Skeletal muscle satellite cell (primary cell): ENCODE data around the gene ME2.
"Not testable (repeated sequence)": the region's sequence is repeated elsewhere in the genome, so short reads cannot be mapped to it uniquely, and the experiment has no call there.

Experiments
- H3K27me3 ChIP-seq: 2 replicates; pipeline ENCODE4 v1.7.0; 2013; ENCODE audit warnings: low read length; ENCODE audit not compliant: control insufficient read depth, insufficient read depth
- H3K36me3 ChIP-seq: 2 replicates; pipeline ENCODE4 v1.7.0; 2013; ENCODE audit warnings: mild to moderate bottlenecking, control low read depth, low read length; ENCODE audit not compliant: insufficient read depth
- H3K4me1 ChIP-seq: 2 replicates; pipeline ENCODE4 v1.7.0; 2013; ENCODE audit warnings: low read length; ENCODE audit not compliant: control insufficient read depth, insufficient read depth
- H3K4me2 ChIP-seq: 2 replicates; pipeline ENCODE4 v1.7.0; 2013; ENCODE audit warnings: mild to moderate bottlenecking, low read length
- H3K4me3 ChIP-seq: 2 replicates; pipeline ENCODE4 v1.7.0; 2013; ENCODE audit warnings: low read length
- H3K9ac ChIP-seq: 2 replicates; pipeline ENCODE4 v1.7.0; 2013; ENCODE audit warnings: mild to moderate bottlenecking, low read depth, low read length, moderate library complexity
- H3K9me3 ChIP-seq: replicated peaks from 2 replicates; pipeline ENCODE4 v1.7.0; 2013; ENCODE audit warnings: mild to moderate bottlenecking, control low read depth, low read length

Gene ME2

GRCh38 chr18:50955253-50955652 lies 76.3 kb downstream of the ME2 start:
- Histone ChIP-seq H3K4me1 (no peaks in the 10 kb centered on the region), H3K36me3 (no peaks in the 10 kb centered on the region), H3K9me3 (no peaks in the 10 kb centered on the region), H3K4me2 (no peak overlapping the region), H3K4me3 (no peak overlapping the region), H3K27me3 (peaks cover 6% of the 10 kb centered on the region), H3K9ac (no peak overlapping the region)

DNA sequence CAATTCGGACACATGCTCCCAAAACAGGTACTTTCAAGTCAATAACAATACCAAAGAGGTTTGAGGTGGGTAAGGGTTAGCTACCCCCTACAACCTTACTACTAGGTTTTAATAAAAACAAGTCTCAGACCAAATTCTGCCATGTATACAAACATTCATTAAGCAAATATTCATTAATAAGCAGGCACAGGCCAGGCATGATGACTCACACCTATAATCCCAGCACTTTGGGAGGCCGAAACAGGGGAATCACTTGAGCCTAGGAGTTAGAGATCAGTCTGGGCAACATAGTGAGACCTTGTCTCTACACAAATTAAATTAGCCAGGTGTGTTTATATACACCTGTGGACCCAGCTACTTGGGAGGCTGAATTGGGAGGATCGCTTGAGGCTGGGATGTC lies 77.2 kb downstream of the ME2 start:
- Histone ChIP-seq H3K27me3 (peaks cover 6% of the 10 kb centered on the region), H3K36me3 (no peaks in the 10 kb centered on the region), H3K4me2 (no peak overlapping the region), H3K4me3 (no peak overlapping the region), H3K9me3 (no peaks in the 10 kb centered on the region), H3K4me1 (no peaks in the 10 kb centered on the region), H3K9ac (no peak overlapping the region)

DNA sequence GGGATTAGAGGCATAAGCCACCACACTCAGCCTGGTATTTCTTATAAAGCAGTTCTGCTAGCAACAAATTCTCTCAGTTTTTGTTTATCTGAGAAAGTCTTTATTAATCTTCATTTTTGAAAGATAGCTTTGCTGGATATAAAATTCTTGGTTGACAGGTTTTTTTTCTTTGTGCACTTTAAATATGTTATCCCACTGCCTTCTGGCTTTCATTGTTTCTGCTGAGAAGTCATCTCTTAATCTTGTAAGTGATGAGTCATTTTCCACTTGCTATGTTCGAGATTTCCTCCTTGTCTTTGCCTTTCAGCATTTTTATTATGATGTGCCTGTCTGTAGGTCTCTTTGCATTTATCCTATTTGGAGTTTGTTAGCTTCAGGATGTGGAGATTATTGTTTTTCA lies 83.1 kb downstream of the ME2 start:
- Histone ChIP-seq H3K36me3 (no peaks in the 10 kb centered on the region), H3K27me3 (peaks cover 6% of the 10 kb centered on the region), H3K9ac (no peak overlapping the region), H3K4me3 (no peak overlapping the region), H3K4me2 (no peak overlapping the region), H3K4me1 (no peaks in the 10 kb centered on the region), H3K9me3 (no peaks in the 10 kb centered on the region)

DNA sequence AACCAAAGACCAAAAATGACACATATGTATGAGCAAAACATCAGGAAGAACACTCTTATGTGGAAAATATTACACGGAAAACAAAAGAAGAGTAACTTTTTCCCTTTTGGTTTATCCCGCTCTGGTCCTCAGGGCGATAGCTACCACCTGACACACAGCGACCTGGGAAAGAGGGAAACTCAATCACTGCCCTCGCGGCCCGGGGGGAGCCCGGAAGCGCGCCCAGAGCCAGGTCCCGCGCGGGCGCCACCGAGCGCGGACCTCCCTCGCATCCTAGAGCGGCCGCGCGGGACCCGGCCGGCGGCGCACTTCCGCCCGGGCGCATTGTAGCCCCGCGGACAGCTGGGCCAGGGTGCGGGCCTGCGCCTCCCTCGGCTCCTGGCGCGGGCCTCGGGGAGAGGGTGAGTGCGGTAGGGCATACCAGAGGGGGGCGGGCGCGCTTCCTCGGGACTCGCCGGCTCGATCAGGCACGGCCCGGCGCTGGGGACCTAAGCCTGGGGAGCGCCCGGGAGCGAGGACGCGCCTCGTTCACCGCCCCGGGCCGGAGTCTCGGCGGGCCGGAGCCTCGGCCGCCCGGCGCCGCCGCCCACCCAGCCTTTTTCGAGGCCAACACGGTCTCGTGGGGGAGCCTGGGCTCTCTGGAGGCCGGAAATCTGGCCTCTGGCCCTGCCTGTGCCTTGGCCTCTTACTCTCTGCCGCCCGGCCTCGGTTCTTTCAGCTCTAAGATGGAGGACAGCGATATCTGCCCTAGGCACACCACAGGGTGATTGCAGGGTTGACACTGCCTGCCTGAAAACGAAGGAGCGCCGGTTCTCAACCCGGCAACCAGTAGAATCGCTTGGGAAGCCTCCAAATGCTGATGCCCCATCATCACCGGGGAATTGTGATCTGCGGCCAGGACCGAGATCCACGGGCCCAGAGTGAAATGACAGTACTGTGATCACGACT lies 89.1 kb downstream of the ME2 start, which contains the start of gene ELAC1:
Gene ELAC1 (plus strand): TSS at position 327 of the 948 bp plus-strand sequence. CDS start 6,365 bp downstream, outside the sequence.
- peaks cover 10% of the 10 kb centered on the region for H3K4me1 ChIP-seq
- H3K4me2 ChIP-seq = peak within 1 kb of the TSS; percentile 78
- peak within 1 kb of the TSS; percentile 91 for H3K4me3 ChIP-seq
- H3K9me3 ChIP-seq = no peaks in the 10 kb centered on the region
- no peaks in the 10 kb centered on the region for H3K36me3 ChIP-seq
- H3K9ac ChIP-seq = peak within 1 kb of the TSS; percentile 99
- no peaks in the 10 kb centered on the region for H3K27me3 ChIP-seq

DNA sequence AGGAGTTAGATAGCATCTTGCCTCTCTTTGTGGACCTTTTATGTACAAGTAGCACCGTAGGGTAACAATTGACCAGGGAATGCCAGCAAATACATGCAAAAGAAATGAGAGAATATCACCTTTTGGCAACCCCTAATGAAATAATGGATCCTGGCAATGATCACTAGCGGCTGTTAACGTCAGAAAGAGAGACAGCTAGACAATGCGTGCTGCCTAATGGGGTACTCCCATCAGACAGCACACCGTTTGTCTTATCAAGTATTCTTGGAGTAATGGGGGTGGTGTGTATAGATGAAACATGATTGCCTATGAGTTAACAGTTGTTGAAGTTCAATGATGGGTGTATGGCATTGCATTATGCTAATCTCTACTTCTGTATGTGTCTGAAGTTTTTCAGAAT lies 90.5 kb downstream of the ME2 start:
- H3K4me2 ChIP-seq = peak overlapping the region; percentile 78
- peaks cover under 1% of the 10 kb centered on the region for H3K36me3 ChIP-seq
- H3K4me1 ChIP-seq = peaks cover 20% of the 10 kb centered on the region
- no peaks in the 10 kb centered on the region for H3K27me3 ChIP-seq
- no peaks in the 10 kb centered on the region for H3K9me3 ChIP-seq
- peak overlapping the region; percentile 91 for H3K4me3 ChIP-seq
- H3K9ac ChIP-seq = no peak overlapping the region

DNA sequence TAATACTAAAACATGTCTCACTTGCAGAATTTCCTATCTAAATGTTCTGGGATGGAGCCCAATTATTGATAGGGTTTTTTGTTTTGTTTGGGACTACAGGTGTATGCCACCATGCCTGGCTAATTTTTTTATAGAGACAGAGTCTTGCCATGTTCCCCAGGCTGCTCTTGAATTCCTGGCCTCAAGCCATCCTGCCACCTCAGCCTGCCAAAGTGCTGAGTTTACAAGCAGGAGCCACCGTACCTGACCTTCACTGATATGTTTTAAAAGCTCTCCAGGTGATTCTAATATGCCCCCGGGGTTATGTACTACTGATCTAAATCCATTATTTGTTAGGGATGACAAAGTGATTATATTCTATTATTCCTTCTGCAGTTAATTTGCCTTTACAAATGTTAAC lies 91.1 kb downstream of the ME2 start:
- Histone ChIP-seq H3K9me3 (no peaks in the 10 kb centered on the region), H3K4me1 (peaks cover 20% of the 10 kb centered on the region), H3K9ac (no peak overlapping the region), H3K4me3 (no peak overlapping the region), H3K36me3 (peaks cover 6% of the 10 kb centered on the region), H3K4me2 (no peak overlapping the region), H3K27me3 (no peaks in the 10 kb centered on the region)

GRCh38 chr18:50972404-50972803 lies 93.5 kb downstream of the ME2 start:
- H3K36me3 ChIP-seq = peaks cover 27% of the 10 kb centered on the region
- not testable (repeated sequence) for H3K27me3 ChIP-seq, H3K9me3 ChIP-seq, H3K4me3 ChIP-seq, H3K9ac ChIP-seq, H3K4me2 ChIP-seq
- H3K4me1 ChIP-seq = peaks cover 20% of the 10 kb centered on the region

DNA sequence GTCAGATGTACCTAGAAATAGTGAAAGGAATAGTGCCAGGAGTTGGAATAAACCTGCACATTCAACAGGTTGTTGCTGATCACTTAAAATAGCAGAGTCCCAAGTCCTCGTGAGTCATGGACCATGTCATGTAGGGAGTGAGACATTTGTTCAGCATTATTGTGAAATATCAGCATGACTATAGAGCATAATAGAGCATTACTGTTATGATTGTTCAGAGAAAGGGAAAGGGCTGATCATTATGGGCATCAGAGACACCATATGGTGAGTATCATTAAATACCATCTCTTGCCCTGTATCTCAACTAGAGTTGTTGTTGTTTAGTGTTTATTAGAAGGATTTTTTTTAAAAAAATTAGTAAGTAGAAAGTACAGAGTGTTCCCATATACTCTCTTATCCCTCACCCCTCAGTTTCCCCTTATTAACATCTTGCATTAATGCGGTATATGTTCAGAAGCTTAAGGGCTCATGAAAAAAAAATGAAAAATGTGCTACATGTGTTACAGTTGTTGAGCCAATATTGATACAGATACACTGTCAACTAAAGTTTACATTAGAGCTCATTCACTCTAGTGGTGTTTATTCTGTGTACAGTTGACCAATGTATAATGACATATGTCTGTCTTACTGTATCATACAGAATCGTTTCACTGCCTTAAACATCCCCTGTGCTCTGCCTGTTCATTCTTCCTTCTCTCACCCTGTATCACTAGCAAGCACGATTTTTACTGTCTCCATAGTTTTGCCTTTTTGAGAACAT lies 94.6 kb downstream of the ME2 start:
- Histone ChIP-seq H3K4me2 (no peak overlapping the region), H3K4me3 (no peak overlapping the region), H3K27me3 (no peaks in the 10 kb centered on the region), H3K36me3 (peaks cover 29% of the 10 kb centered on the region), H3K9me3 (no peaks in the 10 kb centered on the region), H3K9ac (no peak overlapping the region), H3K4me1 (peaks cover 20% of the 10 kb centered on the region)

DNA sequence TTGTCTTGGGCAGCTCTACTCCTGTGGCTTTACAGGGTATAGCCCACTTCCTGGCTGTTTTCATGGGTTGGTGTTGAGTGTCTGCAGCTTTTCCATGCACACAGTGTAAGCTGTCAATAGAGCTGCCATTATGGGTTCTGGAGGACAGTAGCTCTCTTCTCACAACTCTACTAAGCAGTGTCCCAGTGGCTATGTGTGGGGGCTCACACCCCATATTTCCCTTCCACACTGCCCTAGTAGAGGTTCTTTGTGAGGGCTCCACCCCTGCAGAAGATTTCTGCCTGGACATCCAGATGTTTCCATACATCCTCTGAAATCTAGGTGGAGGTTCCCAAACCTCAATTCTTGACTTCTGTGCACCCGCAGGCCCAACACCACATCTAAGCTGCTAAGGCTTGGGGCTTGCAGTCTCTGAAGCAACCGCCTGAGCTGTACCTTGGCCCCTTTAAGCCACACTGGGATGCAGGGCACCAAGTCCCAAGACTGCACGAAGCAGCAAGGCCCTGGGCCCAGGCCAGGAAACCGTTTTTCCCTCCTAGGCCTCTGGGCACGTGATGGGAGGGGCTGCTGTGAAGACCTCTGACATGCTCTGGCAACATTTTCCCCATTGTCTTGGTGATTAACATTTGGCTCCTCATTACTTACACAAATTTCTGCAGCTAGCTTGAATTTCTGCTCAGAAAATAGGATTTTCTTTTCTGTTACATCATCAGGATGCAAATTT lies 98.3 kb downstream of the ME2 start:
- Histone ChIP-seq H3K36me3 (peaks cover 32% of the 10 kb centered on the region), H3K9ac (no peak overlapping the region), H3K4me2 (no peak overlapping the region), H3K9me3 (no peaks in the 10 kb centered on the region), H3K4me3 (no peak overlapping the region), H3K4me1 (peaks cover 10% of the 10 kb centered on the region), H3K27me3 (no peaks in the 10 kb centered on the region)

DNA sequence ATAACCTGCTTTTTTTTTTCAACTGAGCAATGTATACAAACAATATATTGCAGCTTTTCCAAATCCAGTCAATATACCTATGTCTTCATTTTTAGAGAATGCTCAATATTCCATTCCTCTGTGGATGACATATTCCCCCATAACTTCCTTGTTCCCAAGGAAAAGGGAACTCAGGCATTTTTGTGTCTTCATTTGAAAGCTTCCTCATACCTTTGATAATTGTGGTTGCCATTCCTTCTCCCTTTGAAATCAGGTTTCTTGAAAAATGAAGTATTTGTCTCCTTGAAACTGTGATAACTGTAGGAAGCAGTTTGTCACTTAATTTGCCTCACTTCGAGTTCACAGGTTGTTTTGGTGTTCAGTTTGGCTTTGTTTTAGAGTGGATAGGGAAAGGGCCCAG lies 102.5 kb downstream of the ME2 start:
- H3K9me3 ChIP-seq = no peaks in the 10 kb centered on the region
- H3K4me2 ChIP-seq = no peak overlapping the region
- peaks cover 6% of the 10 kb centered on the region for H3K4me1 ChIP-seq
- H3K36me3 ChIP-seq = peaks cover 18% of the 10 kb centered on the region
- no peak overlapping the region for H3K9ac ChIP-seq
- no peaks in the 10 kb centered on the region for H3K27me3 ChIP-seq
- H3K4me3 ChIP-seq = no peak overlapping the region

DNA sequence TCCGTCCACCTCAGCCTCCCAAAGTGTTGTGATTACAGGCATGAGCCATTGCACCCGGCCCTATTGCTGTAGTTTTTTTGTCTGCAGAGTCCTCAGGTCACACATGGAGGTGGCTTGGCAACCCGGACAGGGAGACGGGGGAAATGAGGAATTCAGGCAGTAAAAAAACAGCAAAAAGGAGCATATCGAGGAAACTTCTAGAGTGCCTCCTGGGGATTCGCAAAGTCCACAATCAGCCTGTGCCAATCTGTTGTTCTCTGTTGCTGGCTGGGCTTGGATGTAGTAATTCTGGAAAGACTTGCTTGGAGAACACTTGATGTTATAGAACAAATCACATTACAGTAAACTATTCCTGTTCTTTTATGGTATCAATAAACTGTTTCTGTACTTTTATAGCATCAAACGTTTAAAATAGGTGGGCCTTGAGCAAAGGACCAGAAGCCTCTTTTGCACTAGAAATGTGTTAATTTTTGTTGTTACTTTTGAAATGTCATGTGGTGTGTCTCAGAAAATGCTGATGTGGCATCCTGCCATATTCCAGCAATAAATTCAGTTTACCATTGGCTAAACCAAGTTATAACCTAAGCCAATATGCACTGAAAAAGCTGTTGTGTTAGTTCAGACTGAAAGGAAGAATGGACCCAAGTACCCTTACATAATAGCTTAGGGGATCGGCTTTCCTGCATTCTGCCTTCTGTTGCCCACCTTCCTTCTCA lies 103.3 kb downstream of the ME2 start:
- no peak overlapping the region for H3K4me3 ChIP-seq
- H3K4me2 ChIP-seq = no peak overlapping the region
- no peak overlapping the region for H3K9ac ChIP-seq
- H3K9me3 ChIP-seq = no peaks in the 10 kb centered on the region
- H3K4me1 ChIP-seq = peaks cover 14% of the 10 kb centered on the region
- peaks cover 12% of the 10 kb centered on the region for H3K36me3 ChIP-seq
- H3K27me3 ChIP-seq = no peaks in the 10 kb centered on the region
